ENCODE data around the gene NBEA.

Gene NBEA

DNA sequence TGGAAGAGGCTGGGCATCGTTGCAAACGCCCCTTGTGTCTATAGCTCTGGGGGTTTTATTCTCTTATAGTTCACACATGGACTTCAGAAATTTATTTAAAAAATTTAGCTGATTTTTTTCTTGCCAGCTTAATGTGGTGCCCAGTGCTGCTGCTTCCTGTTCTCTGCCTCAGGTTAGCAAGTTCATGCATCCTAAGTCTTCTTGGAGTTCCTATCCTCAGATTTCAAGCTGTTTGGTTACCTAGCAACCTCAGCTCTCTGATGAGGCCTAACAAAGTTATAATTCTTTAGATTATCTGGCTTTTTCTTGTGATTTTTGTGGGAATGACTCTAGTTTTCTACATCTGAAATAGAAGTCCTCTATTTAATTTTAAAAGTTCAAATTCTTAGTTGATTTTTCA lies 283.5 kb downstream of the NBEA start:
- H3K79me1 ChIP-seq (ENCODE audit: low read depth, low read length): no peaks in the 10 kb centered on the region
- no peak overlapping the region for H2BK12ac ChIP-seq (ENCODE audit: low read length)
- H2BK15ac ChIP-seq (ENCODE audit: low read length): no peak overlapping the region
- H3K14ac ChIP-seq (ENCODE audit: low read length): no peak overlapping the region
- no peak overlapping the region for H3K18ac ChIP-seq (ENCODE audit: low read length)
- no peak overlapping the region for H2BK120ac ChIP-seq (ENCODE audit: low read depth, low read length)
- peak overlapping the region; percentile 78 for H3K27ac ChIP-seq (replicated peaks; ENCODE audit: low read length)
- no peak overlapping the region for H2BK5ac ChIP-seq (ENCODE audit: low read length)
- no peak overlapping the region for H4K8ac ChIP-seq (ENCODE audit: low read depth, low read length)
- no peaks in the 10 kb centered on the region for H3K36me3 ChIP-seq (replicated peaks in 1 of 2; ENCODE audit: control insufficient read depth in 2 of 2, insufficient read depth in 2 of 2, low read length in 2 of 2)
- peaks cover 0 to 4% of the 10 kb centered on the region in 2 donors for H3K9me3 ChIP-seq (replicated peaks in 1 of 2; ENCODE audit: control insufficient read depth in 2 of 2, insufficient read depth in 1 of 2, low read depth in 1 of 2, low read length in 2 of 2)
- H3K4me2 ChIP-seq (ENCODE audit: insufficient read depth, low read length, poor library complexity, severe bottlenecking): no peak overlapping the region
- H2AK5ac ChIP-seq (ENCODE audit: low read depth, low read length): no peak overlapping the region
- peaks cover 11 to 14% of the 10 kb centered on the region in 2 donors for H3K4me1 ChIP-seq (ENCODE audit: control insufficient read depth in 2 of 2, insufficient read depth in 1 of 2, low read depth in 1 of 2, low read length in 2 of 2)
- no peak overlapping the region for H3K4ac ChIP-seq (ENCODE audit: low read length)
- H3K23ac ChIP-seq (ENCODE audit: low read depth, low read length, poor library complexity): no peak overlapping the region
- H3K27me3 ChIP-seq (ENCODE audit: control insufficient read depth in 3 of 3, insufficient read depth in 3 of 3, low read depth in 1 of 3, low read length in 3 of 3): no peaks in the 10 kb centered on the region
- WGBS, 2 donors (ENCODE audit: extremely low coverage in 2 of 2, insufficient read length in 2 of 2, insufficient replicate concordance in 1 of 2): no CpG with 5 or more reads among the region's 2 CpGs
- peak overlapping the region; percentile 64 for H2AFZ ChIP-seq (ENCODE audit: low read length)
- no peak overlapping the region for H3K4me3 ChIP-seq (ENCODE audit: low read length in 2 of 2)
- DNase-seq (ENCODE audit: low spot score): no peak
- no peak overlapping the region for H4K91ac ChIP-seq (ENCODE audit: low read depth, low read length, poor library complexity)
- no peak overlapping the region for H3K9ac ChIP-seq (ENCODE audit: low read depth, low read length, poor library complexity)

DNA sequence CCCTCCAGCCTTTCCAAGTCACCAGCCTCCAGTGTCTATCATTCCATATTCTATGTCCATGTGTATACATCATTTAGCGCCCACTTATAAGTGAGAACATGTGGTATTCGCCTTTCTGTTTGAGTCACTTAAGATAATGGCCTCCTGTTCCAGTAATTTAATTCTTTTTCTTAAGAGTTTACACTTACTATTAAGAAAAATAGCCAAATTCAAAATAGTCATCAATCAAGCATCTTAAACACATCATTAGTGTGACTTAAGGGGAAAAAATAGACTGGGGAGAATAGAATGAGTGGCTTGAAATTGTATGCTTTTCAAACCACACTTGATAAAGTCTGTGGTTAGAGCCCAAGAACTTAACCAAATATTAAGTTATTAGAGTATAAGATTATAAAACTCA lies 286.5 kb downstream of the NBEA start:
- Histone ChIP-seq H3K9ac (ENCODE audit: low read depth, low read length, poor library complexity) (no peak overlapping the region), H3K4me2 (ENCODE audit: insufficient read depth, low read length, poor library complexity, severe bottlenecking) (no peak overlapping the region), H2BK120ac (ENCODE audit: low read depth, low read length) (no peak overlapping the region), H3K27me3 (ENCODE audit: control insufficient read depth in 3 of 3, insufficient read depth in 3 of 3, low read depth in 1 of 3, low read length in 3 of 3) (no peaks in the 10 kb centered on the region), H3K18ac (ENCODE audit: low read length) (no peak overlapping the region), H3K4ac (ENCODE audit: low read length) (no peak overlapping the region), H3K4me1 (ENCODE audit: control insufficient read depth in 2 of 2, insufficient read depth in 1 of 2, low read depth in 1 of 2, low read length in 2 of 2) (peaks cover 11 to 14% of the 10 kb centered on the region in 2 donors), H3K4me3 (ENCODE audit: low read length in 2 of 2) (no peak overlapping the region), H3K79me1 (ENCODE audit: low read depth, low read length) (no peaks in the 10 kb centered on the region), H2BK5ac (ENCODE audit: low read length) (no peak overlapping the region), H4K8ac (ENCODE audit: low read depth, low read length) (no peak overlapping the region), H3K23ac (ENCODE audit: low read depth, low read length, poor library complexity) (no peak overlapping the region), H3K36me3 (replicated peaks in 1 of 2; ENCODE audit: control insufficient read depth in 2 of 2, insufficient read depth in 2 of 2, low read length in 2 of 2) (no peaks in the 10 kb centered on the region), H3K14ac (ENCODE audit: low read length) (no peak overlapping the region), H2AFZ (ENCODE audit: low read length) (no peak overlapping the region), H2BK15ac (ENCODE audit: low read length) (no peak overlapping the region), H4K91ac (ENCODE audit: low read depth, low read length, poor library complexity) (no peak overlapping the region), H2AK5ac (ENCODE audit: low read depth, low read length) (no peak overlapping the region), H2BK12ac (ENCODE audit: low read length) (no peak overlapping the region), H3K27ac (replicated peaks; ENCODE audit: low read length) (no peak overlapping the region), H3K9me3 (replicated peaks in 1 of 2; ENCODE audit: control insufficient read depth in 2 of 2, insufficient read depth in 1 of 2, low read depth in 1 of 2, low read length in 2 of 2) (no peaks in the 10 kb centered on the region)
- no peak for DNase-seq (ENCODE audit: low spot score)
- no CpG with 5 or more reads among the region's 2 CpGs for WGBS, 2 donors (ENCODE audit: extremely low coverage in 2 of 2, insufficient read length in 2 of 2, insufficient replicate concordance in 1 of 2)

DNA sequence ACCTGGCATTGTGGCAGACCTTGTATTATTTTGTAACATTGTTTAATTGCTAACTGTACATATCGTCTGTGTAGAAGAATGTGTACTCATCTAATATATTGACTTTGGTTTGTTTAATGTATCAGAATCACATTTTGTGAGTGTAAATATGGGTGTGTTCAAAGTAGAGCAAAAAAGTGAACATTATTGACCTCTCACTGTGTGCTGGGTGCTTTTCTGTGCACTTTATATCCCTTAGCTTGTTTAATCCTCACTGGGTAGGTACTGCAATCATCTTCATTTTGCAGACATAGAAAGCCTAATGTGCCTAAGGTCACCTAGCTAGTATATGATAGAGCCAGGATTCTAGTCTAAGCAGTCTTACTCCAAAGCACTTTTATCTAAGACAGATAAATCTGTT lies 289.4 kb downstream of the NBEA start:
- Histone ChIP-seq H4K8ac (ENCODE audit: low read depth, low read length) (no peak overlapping the region), H3K4me1 (ENCODE audit: control insufficient read depth in 2 of 2, insufficient read depth in 1 of 2, low read depth in 1 of 2, low read length in 2 of 2) (peaks cover 0 to 2% of the 10 kb centered on the region in 2 donors), H2BK12ac (ENCODE audit: low read length) (no peak overlapping the region), H2BK120ac (ENCODE audit: low read depth, low read length) (no peak overlapping the region), H3K4me3 (ENCODE audit: low read length in 2 of 2) (no peak overlapping the region), H4K91ac (ENCODE audit: low read depth, low read length, poor library complexity) (no peak overlapping the region), H2AK5ac (ENCODE audit: low read depth, low read length) (no peak overlapping the region), H2BK5ac (ENCODE audit: low read length) (no peak overlapping the region), H3K18ac (ENCODE audit: low read length) (no peak overlapping the region), H2AFZ (ENCODE audit: low read length) (no peak overlapping the region), H3K23ac (ENCODE audit: low read depth, low read length, poor library complexity) (no peak overlapping the region), H3K36me3 (replicated peaks in 1 of 2; ENCODE audit: control insufficient read depth in 2 of 2, insufficient read depth in 2 of 2, low read length in 2 of 2) (no peaks in the 10 kb centered on the region), H2BK15ac (ENCODE audit: low read length) (no peak overlapping the region), H3K4ac (ENCODE audit: low read length) (no peak overlapping the region), H3K4me2 (ENCODE audit: insufficient read depth, low read length, poor library complexity, severe bottlenecking) (no peak overlapping the region), H3K14ac (ENCODE audit: low read length) (no peak overlapping the region), H3K9me3 (replicated peaks in 1 of 2; ENCODE audit: control insufficient read depth in 2 of 2, insufficient read depth in 1 of 2, low read depth in 1 of 2, low read length in 2 of 2) (no peaks in the 10 kb centered on the region), H3K27ac (replicated peaks; ENCODE audit: low read length) (no peak overlapping the region), H3K9ac (ENCODE audit: low read depth, low read length, poor library complexity) (no peak overlapping the region), H3K79me1 (ENCODE audit: low read depth, low read length) (no peaks in the 10 kb centered on the region), H3K27me3 (ENCODE audit: control insufficient read depth in 3 of 3, insufficient read depth in 3 of 3, low read depth in 1 of 3, low read length in 3 of 3) (no peaks in the 10 kb centered on the region)
- no CpG with 5 or more reads among the region's 1 CpG for WGBS, 2 donors (ENCODE audit: extremely low coverage in 2 of 2, insufficient read length in 2 of 2, insufficient replicate concordance in 1 of 2)
- DNase-seq (ENCODE audit: low spot score): no peak

DNA sequence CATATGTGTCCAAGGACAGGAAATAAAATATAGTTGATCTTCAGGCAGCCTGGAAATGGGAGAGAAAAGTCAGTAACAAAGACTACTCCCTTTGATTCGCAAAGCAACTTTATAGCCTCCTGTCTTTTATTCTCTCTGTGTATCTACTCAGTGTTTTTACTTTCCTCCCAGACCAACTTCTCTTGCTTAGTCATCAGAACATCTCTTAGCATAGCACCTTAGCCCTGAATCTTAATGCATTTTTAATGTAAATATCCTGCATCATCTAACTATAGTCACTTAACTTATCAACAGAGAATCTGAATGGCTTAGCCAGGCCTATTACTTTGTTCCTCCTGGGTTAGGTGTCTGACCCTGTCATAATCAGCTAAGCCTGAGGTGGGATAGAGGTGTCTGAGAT lies 296.2 kb downstream of the NBEA start:
- H3K27ac ChIP-seq (replicated peaks; ENCODE audit: low read length): no peak overlapping the region

More for the DNA sequence above, 296.2 kb downstream of the NBEA start:
- Histone ChIP-seq H2AK5ac (ENCODE audit: low read depth, low read length) (no peak overlapping the region), H3K9ac (ENCODE audit: low read depth, low read length, poor library complexity) (no peak overlapping the region), H3K4me3 (ENCODE audit: low read length in 2 of 2) (no peak overlapping the region), H3K9me3 (replicated peaks in 1 of 2; ENCODE audit: control insufficient read depth in 2 of 2, insufficient read depth in 1 of 2, low read depth in 1 of 2, low read length in 2 of 2) (peaks cover 0 to 1% of the 10 kb centered on the region in 2 donors), H2BK12ac (ENCODE audit: low read length) (no peak overlapping the region), H3K4ac (ENCODE audit: low read length) (no peak overlapping the region), H3K14ac (ENCODE audit: low read length) (no peak overlapping the region), H4K91ac (ENCODE audit: low read depth, low read length, poor library complexity) (no peak overlapping the region), H3K27me3 (ENCODE audit: control insufficient read depth in 3 of 3, insufficient read depth in 3 of 3, low read depth in 1 of 3, low read length in 3 of 3) (no peaks in the 10 kb centered on the region), H3K4me1 (ENCODE audit: control insufficient read depth in 2 of 2, insufficient read depth in 1 of 2, low read depth in 1 of 2, low read length in 2 of 2) (no peaks in the 10 kb centered on the region), H3K4me2 (ENCODE audit: insufficient read depth, low read length, poor library complexity, severe bottlenecking) (no peak overlapping the region), H4K8ac (ENCODE audit: low read depth, low read length) (no peak overlapping the region), H3K36me3 (replicated peaks in 1 of 2; ENCODE audit: control insufficient read depth in 2 of 2, insufficient read depth in 2 of 2, low read length in 2 of 2) (no peaks in the 10 kb centered on the region), H3K23ac (ENCODE audit: low read depth, low read length, poor library complexity) (no peak overlapping the region), H2BK5ac (ENCODE audit: low read length) (no peak overlapping the region), H2AFZ (ENCODE audit: low read length) (no peak overlapping the region), H2BK15ac (ENCODE audit: low read length) (no peak overlapping the region), H3K79me1 (ENCODE audit: low read depth, low read length) (peaks cover 3% of the 10 kb centered on the region), H2BK120ac (ENCODE audit: low read depth, low read length) (no peak overlapping the region), H3K18ac (ENCODE audit: low read length) (no peak overlapping the region)
- WGBS, 2 donors (ENCODE audit: extremely low coverage in 2 of 2, insufficient read length in 2 of 2, insufficient replicate concordance in 1 of 2): no CpG with 5 or more reads among the region's 1 CpG
- no peak for DNase-seq (ENCODE audit: low spot score)
